COLO668 (cell line): Measurements from ENCODE around the gene XPO6.

Source experiments
- DNase-seq: peaks from one replicate; lab custom pipeline; 2025; ENCODE audit not compliant: unreplicated experiment; lab: John Stamatoyannopoulos, UW

The XPO6 gene

GRCh38 chr16:28210979-28211588, 681 bp downstream of the XPO6 start:
- peak; percentile 78 for DNase-seq

- no peak for DNase-seq
Observed at GRCh38 chr16:28210264-28210663, 1.5 kb downstream of the XPO6 start.

DNA sequence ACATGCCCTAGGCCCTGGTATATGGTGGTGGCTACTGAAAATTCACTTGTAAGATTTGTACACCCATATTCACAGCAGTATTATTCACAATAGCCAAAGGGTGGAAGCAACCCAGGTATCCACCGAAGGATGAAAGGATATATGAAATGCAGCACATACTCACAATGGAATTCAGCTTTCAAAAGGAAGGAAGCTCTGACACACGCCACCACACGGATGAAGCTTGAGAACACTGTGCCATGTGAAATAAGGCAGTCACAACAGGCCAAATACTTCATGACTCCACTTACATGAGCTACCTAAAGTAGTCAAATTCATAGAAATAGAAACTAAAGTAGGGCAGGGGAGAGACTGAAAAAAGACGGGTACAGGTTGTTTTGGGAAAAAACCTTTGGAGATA, 2.9 kb downstream of the XPO6 start:
- no peak for DNase-seq

- no peak for DNase-seq
Observed at GRCh38 chr16:28208131-28208530, 3.6 kb downstream of the XPO6 start.

DNA sequence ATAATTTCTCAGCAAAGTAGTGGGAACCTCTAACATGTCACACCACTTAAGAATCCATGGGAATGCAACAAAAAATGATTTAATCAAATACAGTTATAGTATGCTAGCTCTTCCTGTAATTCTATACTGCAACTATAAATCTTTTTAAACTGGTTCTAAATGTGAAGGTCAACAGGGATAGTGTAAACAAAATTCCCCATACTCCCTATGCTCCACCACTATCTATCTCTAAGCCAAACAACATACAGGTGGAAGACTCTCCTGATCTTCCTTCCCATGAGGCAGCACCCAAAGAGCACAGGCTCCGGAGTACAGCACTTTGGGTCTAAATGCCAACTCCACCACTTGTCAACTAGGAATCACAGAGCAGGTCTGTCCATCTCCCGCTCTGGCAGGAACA, 4.4 kb downstream of the XPO6 start:
- no peak for DNase-seq

DNA sequence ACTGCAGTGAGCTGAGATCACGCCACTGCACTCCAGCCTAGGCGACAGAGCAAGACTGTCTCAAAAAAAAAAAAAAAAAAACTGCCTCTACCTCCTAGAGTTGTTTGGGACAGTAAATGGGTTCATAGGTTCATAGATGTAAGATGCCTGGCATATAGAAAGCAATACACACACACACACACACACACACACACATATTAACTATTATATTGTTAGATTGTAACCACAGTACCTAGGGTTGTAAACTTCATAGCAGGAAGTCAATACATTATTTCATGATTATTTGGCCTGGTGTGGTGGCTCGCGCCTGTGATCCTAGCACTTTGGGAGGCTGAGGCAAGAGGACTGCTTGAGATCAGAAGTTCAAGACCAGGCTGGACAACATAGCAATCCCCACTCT, 5.8 kb downstream of the XPO6 start:
- no peak for DNase-seq

- no peak for DNase-seq
Observed at GRCh38 chr16:28205117-28205899, 6.5 kb downstream of the XPO6 start.

- no peak for DNase-seq
Observed at GRCh38 chr16:28204622-28205021, 7.1 kb downstream of the XPO6 start.

GRCh38 chr16:28204204-28204603, 7.6 kb downstream of the XPO6 start:
- DNase-seq = no peak

DNA sequence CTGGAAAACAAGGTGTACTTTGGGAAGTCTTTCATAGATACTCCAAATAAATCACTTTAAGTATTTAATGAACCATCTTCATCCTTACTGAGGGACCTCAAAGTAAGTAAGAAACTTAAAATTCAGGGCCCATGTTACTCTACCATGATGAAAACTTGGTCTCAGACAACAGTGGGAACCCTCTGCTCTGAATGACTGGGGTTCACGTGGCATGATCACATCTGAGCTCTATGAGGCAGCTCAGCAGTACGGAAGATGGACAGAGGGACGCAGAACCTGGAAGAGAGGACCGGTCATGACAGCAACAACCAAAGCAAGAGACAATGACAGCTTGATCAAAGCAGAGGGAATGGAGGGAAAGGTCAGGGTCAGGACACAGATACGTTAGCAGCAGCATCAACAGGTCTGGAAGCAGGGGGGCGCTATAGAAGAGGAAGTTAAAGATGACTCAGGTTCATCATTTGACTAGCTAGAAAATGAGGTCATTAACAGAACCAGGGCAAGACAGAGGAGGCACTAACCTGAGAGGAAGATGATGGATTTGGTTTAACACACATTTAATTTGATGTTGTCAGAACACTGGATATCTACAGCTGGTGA, 9.5 kb downstream of the XPO6 start:
- DNase-seq = no peak

- no peak for DNase-seq
Observed at GRCh38 chr16:28200661-28201060, 11.1 kb downstream of the XPO6 start.

DNA sequence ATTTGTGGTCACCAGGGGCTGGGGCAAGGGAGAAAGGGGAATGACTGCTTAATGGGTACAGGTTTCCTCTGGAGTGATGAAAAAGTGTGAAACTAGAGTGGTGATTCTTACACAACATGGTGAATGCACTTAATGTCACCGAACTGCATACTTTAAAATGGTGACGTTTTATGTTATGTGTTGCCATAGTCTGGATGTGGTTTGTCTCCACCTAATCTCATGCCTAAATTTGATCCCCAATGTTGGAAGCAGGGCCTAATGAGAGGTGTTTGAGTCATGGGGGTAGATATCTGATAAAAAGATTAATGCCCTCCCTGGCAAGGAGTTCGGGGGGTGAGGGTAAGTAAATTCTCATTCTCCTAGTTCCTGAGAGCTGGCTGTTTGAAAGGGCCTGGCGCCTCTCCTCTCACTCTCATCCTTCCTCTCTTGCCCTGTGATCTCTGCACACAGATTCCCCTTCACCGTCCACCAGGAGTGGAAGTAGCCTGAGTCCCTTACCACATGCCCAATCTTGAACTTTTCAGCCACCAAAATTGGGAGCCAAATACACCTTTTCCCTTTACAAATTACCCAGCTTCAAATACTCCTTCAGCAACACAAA, 15.3 kb downstream of the XPO6 start:
- no peak for DNase-seq

DNA sequence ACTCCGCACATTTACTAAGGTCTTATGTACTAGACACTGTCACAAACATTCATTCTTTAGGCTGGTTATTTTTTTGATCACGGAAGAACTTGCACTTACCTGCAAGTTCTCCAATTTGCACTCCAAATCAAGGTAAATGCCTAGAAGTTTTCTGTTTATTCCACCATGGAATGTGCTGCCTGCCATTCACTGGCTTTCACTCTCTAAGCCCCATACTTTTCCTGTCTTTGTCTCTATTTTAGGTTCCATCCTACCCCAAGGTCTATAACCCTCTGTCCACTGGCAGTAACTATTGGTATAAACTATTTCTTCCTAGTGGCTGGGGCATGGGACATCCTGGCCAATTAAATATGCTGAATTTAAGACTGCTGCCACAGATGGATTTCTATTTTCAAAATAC, 15.9 kb downstream of the XPO6 start:
- no peak for DNase-seq

DNA sequence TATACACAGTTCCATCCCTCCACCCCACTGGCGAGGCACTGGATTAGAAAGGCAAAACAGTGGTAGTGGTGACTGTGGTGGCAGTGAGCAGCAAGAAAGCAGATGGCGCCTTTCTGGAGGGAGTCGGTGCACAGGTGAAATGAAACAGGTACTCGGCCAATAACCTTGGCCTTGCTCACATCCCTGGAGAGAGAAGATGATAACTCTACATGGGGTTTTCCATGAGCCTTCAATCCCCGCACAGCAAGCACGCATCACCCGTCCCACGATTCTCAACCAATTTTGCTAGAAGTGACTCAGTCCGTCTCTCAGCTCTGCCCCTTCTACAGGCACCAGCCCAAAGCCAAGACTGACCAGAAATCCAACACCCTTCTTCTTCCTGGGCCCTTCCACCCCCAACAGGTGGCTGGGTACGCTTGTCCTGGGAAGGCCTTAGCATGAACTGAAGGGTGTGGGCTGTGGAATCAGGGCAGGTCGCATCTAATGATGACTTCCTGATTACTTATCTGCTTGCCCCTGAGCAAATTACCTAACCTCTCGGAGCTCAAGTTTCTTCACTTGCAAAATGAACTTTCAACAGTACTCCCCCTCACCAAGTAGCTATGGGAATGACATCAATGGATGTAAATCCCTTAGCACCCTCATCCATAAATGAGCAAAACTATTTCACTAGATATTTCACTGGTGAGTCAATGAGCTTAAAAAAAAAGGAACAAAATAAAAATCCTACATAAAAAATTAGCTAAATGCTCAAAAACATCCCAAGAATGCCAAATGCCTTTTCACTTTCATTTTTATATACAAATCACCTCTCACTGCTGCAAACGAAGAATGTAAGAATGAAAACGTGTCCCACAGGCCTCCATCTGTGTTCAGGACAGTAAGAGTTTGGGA, 18.0 kb downstream of the XPO6 start:
- no peak for DNase-seq

GRCh38 chr16:28192806-28193529, 18.8 kb downstream of the XPO6 start:
- DNase-seq = no peak

GRCh38 chr16:28191364-28191960, 20.3 kb downstream of the XPO6 start:
- DNase-seq = no peak

DNA sequence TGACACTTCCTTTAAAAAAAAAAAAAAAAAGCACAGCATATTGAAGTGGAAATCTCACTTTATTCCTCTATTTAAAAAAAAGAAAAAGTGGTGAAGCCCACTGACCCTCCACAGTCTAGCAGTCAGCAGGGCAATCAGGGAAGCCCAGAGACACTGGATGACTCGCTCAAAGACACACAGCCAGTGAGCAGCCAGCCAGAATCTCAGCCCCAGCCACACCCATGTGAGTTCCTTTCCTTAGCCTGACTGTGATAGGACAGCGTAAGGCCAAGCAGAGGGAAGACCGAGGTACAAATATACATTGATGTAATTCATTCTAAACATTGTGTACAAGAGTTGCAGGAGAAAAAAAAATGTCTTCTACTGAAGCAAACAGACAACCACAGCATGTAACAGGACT, 22.5 kb downstream of the XPO6 start:
- DNase-seq = no peak

DNA sequence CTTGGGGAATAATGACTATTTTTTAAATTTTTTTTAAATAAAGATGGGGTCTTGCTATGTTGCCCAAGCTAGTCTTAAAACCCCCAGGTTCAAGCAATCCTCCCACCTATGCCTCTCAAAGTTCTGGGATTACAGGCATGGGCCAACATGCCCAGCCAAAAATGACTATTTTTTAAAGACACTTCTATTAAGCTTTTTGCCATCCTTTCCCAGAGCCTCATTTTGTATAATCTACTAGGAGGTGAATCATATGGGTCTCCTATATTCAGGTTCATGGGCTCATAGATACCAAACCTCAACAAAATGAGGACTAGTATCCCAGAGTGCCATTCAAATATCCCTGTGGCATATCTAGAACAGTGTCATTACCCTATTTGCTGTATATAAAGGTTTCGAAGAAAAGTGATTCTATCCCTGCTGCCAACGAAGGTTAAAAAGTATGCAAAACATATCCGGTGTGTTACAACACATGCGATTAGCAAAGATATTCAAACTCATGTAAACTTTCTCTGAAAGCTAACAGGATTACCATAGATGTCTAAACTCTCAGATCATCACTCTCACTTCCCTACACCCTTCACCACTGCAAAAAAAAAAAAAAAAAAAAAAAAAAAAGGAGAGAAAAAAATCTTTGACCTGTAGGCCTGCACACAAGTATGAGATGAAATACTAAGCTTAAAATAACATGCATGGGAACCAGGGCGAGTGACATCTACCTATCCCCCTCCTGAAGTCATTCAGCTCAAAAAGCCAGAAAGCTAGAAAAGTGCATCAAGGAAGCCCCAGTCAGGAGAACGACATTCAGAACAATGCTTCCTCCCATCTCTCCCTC, 23.5 kb downstream of the XPO6 start:
- no peak for DNase-seq

- no peak for DNase-seq
Observed at GRCh38 chr16:28187595-28188004, 24.2 kb downstream of the XPO6 start.
